ENCODE data around the gene SPOPL. TPM values are rescaled to one million over a fixed set of nuclear protein-coding genes. Genes with fewer than 3 reads are reported as not detected.

SPOPL gene
- total RNA-seq, 2 donors from 2014 or later, result 28.7 to 46.3 TPM

DNA sequence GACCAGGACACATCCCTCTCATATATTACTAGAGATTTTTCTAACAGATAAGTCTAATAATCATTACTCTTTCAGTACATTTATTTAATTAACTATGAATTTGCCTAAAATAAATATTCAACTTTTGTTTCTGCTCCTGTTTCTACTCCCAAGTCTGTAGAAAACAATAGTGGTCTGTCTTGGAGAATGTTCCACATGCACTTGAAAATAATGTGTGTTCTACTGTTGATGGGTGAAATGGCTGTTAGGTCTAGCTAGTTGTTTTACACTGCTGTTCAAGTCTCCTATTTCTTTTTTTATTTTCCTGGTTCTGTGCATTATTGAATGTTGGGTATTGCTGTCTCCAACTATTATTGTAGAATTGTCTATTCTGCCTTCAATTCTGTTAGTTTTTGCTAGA lies 47.2 kb downstream of the SPOPL start:
- DNase-seq (ENCODE audit: low spot score) (no peak), ATAC-seq (ENCODE audit: insufficient number of reproducible peaks, low FRiP score, low read depth) (no peak)
- TF ChIP-seq, protein P1, sequence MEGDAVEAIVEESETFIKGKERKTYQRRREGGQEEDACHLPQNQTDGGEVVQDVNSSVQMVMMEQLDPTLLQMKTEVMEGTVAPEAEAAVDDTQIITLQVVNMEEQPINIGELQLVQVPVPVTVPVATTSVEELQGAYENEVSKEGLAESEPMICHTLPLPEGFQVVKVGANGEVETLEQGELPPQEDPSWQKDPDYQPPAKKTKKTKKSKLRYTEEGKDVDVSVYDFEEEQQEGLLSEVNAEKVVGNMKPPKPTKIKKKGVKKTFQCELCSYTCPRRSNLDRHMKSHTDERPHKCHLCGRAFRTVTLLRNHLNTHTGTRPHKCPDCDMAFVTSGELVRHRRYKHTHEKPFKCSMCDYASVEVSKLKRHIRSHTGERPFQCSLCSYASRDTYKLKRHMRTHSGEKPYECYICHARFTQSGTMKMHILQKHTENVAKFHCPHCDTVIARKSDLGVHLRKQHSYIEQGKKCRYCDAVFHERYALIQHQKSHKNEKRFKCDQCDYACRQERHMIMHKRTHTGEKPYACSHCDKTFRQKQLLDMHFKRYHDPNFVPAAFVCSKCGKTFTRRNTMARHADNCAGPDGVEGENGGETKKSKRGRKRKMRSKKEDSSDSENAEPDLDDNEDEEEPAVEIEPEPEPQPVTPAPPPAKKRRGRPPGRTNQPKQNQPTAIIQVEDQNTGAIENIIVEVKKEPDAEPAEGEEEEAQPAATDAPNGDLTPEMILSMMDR (IDR thresholded peaks at IDR 0.05), result no peak
- Histone ChIP-seq H3K27ac (no peak overlapping the region), H3K4me3 (no peak overlapping the region), H3K9me3 (no peaks in the 10 kb centered on the region), H3K27me3 (replicated peaks; ENCODE audit: insufficient read depth) (no peaks in the 10 kb centered on the region), H3K36me3 (peaks cover 4% of the 10 kb centered on the region), H3K4me1 (ENCODE audit: control insufficient read depth in 1 of 2, low read depth in 2 of 2) (peaks cover 5 to 8% of the 10 kb centered on the region in 2 donors)

DNA sequence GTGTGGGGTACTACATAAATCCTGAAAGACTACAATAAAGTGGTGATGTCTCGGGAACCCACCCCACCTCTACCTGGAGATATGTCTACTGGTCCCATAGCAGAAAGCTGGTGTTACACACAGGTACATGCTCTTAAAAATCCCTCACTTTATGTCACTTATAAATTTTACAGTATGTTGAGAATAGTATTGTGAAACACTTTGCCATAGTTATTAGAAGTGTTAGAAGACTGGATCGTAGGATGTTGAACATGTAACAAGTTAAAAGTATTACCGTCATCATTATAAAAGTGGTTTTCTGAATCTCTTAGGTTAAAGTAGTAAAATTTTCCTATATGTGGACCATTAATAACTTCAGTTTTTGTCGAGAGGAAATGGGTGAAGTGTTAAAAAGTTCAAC lies 48.6 kb downstream of the SPOPL start:
- peaks cover 4% of the 10 kb centered on the region for H3K36me3 ChIP-seq
- DNase-seq (ENCODE audit: low spot score) (no peak), ATAC-seq (ENCODE audit: insufficient number of reproducible peaks, low FRiP score, low read depth) (no peak)
- no peaks in the 10 kb centered on the region for H3K9me3 ChIP-seq
- no peak overlapping the region for H3K4me3 ChIP-seq
- no peak overlapping the region for H3K27ac ChIP-seq
- H3K4me1 ChIP-seq (ENCODE audit: control insufficient read depth in 1 of 2, low read depth in 2 of 2), result peaks cover 5 to 8% of the 10 kb centered on the region in 2 donors
- TF ChIP-seq, protein P1 (IDR thresholded peaks at IDR 0.05), result no peak
- H3K27me3 ChIP-seq (replicated peaks; ENCODE audit: insufficient read depth), result no peaks in the 10 kb centered on the region

DNA sequence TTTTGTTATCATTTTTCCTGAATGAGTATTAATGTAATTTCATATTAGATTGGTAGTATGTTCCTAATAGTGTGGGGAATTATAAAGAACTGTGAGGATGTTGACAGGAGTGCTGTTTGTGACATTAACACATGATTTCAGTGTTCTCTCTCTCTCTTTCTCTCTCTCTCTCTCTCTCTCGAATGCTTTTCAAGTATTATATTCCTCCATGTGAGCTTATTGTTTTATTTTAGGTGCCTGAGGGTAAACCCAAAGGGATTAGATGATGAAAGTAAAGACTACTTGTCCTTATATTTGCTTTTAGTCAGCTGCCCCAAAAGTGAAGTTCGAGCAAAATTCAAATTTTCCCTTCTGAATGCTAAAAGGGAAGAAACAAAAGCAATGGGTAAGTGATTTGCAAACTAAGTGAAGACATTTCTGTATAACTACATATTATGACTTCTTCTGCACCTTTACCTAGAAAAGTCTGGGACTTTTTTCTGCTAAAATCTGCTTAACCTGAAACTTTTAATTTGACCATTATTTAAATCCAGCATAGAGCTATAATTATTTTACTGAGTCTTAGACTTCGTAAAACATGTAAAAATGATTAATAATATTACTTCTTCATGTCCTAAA lies 49.2 kb downstream of the SPOPL start:
- Histone ChIP-seq H3K27ac (no peak overlapping the region), H3K27me3 (replicated peaks; ENCODE audit: insufficient read depth) (no peaks in the 10 kb centered on the region), H3K36me3 (peaks cover 4% of the 10 kb centered on the region), H3K9me3 (no peaks in the 10 kb centered on the region), H3K4me1 (ENCODE audit: control insufficient read depth in 1 of 2, low read depth in 2 of 2) (peaks cover 5 to 8% of the 10 kb centered on the region in 2 donors), H3K4me3 (no peak overlapping the region)
- no peak for DNase-seq (ENCODE audit: low spot score)
- TF ChIP-seq, protein P1 (IDR thresholded peaks at IDR 0.05), result no peak
- ATAC-seq (ENCODE audit: insufficient number of reproducible peaks, low FRiP score, low read depth), result no peak

DNA sequence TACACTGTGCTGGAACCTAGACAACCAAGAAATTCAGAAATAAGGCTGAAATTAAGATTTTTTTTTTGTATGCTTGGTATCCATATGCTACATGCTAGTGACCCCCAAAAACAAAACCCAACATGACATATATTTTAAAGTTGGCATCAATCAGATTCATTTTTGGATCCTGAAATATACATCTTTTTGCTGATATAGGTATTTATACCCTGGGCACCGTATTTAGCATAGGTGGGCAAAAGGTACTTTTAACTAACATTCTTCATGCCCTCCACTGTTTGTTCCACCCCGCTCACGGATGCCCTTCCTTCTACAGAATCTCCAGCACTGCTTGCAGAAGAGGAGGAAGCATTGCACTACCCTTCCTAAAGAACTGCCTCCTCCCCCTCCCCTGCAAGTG lies 52.6 kb downstream of the SPOPL start:
- Histone ChIP-seq H3K9me3 (no peaks in the 10 kb centered on the region), H3K36me3 (peaks cover 7% of the 10 kb centered on the region), H3K4me1 (ENCODE audit: control insufficient read depth in 1 of 2, low read depth in 2 of 2) (peaks cover 4 to 5% of the 10 kb centered on the region in 2 donors), H3K4me3 (no peak overlapping the region), H3K27ac (no peak overlapping the region), H3K27me3 (replicated peaks; ENCODE audit: insufficient read depth) (no peaks in the 10 kb centered on the region)
- DNase-seq (ENCODE audit: low spot score), result no peak
- no peak for ATAC-seq (ENCODE audit: insufficient number of reproducible peaks, low FRiP score, low read depth)
- TF ChIP-seq, protein P1 (IDR thresholded peaks at IDR 0.05), result no peak

DNA sequence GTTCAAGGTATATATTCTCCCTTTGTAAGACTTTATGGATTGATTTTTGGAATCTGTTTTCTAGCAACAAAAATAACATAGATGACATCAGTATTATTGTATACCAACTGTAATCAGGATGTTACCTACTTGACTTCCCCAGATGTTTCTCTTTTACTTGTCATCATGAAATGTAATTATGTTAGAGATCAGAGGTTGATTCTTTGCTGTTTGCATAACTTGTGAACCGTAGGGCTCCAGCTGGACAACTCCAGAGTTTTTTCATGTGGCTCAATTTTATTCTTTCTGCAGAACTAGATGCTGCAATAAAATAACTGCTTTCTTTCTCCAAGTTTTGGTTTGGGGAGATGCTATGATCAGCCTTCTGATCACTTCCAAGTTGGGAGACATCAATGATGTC lies 58.1 kb downstream of the SPOPL start:
- no peak overlapping the region for H3K27ac ChIP-seq
- TF ChIP-seq, protein P1 (IDR thresholded peaks at IDR 0.05), result no peak
- DNase-seq (ENCODE audit: low spot score) (no peak), ATAC-seq (ENCODE audit: insufficient number of reproducible peaks, low FRiP score, low read depth) (no peak)
- H3K27me3 ChIP-seq (replicated peaks; ENCODE audit: insufficient read depth), result no peaks in the 10 kb centered on the region
- H3K9me3 ChIP-seq, result no peaks in the 10 kb centered on the region
- no peak overlapping the region for H3K4me3 ChIP-seq
- peaks cover 6% of the 10 kb centered on the region for H3K36me3 ChIP-seq
- H3K4me1 ChIP-seq (ENCODE audit: control insufficient read depth in 1 of 2, low read depth in 2 of 2), result no peaks in the 10 kb centered on the region

All from thoracic aorta (tissue), 2 donors.